Left kidney (tissue), 8 donors: ENCODE results near the gene KANK4. TPM values are rescaled to one million over a fixed set of nuclear protein-coding genes. Genes with fewer than 3 reads are reported as not detected.

Experiments
- DNase-seq: peaks from one replicate; pipeline ENCODE4 v3.0.0-alpha.2; 2013
- long read RNA-seq, 8 donors: transcript quantifications; one replicate each; lab custom pipeline, GENCODE V29; 2026
- polyA plus RNA-seq: library from polyadenylated mRNA; unstranded; fragments of 120-200 nt; gene quantifications from one replicate; pipeline ENCODE4 v1.2.1, GENCODE V29; 2013; ENCODE audit not compliant: insufficient read length

Gene KANK4
- 23.4 TPM for polyA plus RNA-seq
- long read RNA-seq, donor 1, full-length matches to known transcripts: 5 of 10 reads
- long read RNA-seq, donor 1, partial matches to known transcripts: 5 of 10 reads
- long read RNA-seq, donor 1, other reads (novel, unspliced or antisense): 0 of 10 reads
- long read RNA-seq, donor 2, full-length matches to known transcripts: 3 of 3 reads
- long read RNA-seq, donor 2, partial matches to known transcripts: 0 of 3 reads
- long read RNA-seq, donor 2, other reads (novel, unspliced or antisense): 0 of 3 reads
- long read RNA-seq, donor 3, full-length matches to known transcripts: 1 of 1 reads
- long read RNA-seq, donor 3, partial matches to known transcripts: 0 of 1 reads
- long read RNA-seq, donor 3, other reads (novel, unspliced or antisense): 0 of 1 reads
- long read RNA-seq, donor 4: 0 reads
- long read RNA-seq, donor 5, full-length matches to known transcripts: 5 of 5 reads
- long read RNA-seq, donor 5, partial matches to known transcripts: 0 of 5 reads
- long read RNA-seq, donor 5, other reads (novel, unspliced or antisense): 0 of 5 reads
- long read RNA-seq, donor 6, full-length matches to known transcripts: 1 of 1 reads
- long read RNA-seq, donor 6, partial matches to known transcripts: 0 of 1 reads
- long read RNA-seq, donor 6, other reads (novel, unspliced or antisense): 0 of 1 reads
- long read RNA-seq, donor 7, full-length matches to known transcripts: 1 of 23 reads
- long read RNA-seq, donor 7, partial matches to known transcripts: 22 of 23 reads
- long read RNA-seq, donor 7, other reads (novel, unspliced or antisense): 0 of 23 reads
- long read RNA-seq, donor 8, full-length matches to known transcripts: 4 of 4 reads
- long read RNA-seq, donor 8, partial matches to known transcripts: 0 of 4 reads
- long read RNA-seq, donor 8, other reads (novel, unspliced or antisense): 0 of 4 reads

DNA sequence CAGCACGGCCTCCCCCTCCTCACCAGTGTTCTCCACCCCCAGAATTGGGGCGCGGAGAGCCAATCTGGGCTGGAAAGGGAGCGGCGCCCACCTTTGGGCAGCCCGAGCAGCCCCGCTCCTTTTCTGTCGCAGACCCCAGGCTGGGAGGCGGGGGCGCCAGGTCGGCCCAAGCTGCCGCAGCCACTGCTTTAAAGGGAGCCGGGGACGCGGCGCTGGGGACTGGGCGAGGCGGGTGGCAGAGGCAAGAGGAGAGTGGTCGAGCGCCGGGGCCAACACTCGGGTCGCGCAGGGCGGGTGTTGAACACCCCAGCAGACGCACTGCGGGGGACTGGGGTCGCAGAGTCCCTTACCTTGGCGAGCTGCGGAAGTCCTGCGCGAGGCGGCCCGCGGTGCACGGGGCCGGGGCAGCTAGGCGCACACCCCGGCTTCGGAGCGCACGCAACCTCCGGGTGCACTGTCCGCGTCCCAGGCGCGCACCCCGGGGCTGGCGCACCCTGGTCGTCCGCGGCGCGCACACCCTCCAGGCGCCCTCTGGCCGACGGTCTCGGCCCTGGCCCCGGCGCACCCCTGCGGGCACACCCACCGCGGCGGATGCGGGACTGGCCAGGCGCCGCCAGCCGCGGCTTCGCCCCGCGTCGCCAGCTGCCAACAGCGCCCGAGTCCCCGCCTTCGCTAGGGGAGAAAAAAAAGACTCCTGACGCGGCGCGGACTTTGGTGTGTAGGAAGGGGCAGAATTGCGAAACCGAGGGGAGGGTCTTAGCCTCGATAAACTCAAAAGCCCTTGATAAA lies at the start of gene KANK4:
Gene KANK4 (minus strand): TSS at position 679 of the 789 bp plus-strand sequence. CDS start 37,870 bp downstream, outside the sequence.
- no peak for DNase-seq

DNA sequence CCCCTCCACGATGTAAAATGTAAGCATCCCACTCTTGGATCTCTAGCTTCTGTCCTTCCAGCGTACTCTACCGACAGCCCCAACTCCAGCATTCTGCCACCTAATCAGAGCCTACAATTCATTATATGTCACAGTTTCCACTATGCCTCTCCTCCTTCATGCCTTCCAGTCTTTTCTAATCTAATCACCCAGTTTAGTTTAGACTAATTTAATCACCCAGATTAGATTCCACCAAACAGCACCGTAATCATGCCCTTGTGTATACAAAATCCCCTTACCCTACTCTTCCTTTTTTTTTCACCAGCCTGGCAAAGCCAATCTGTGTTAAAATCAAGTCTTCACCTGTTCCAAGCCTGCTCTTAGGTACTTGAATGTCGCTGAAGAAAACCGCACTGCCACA lies 49.8 kb upstream of the KANK4 start:
- no peak for DNase-seq

DNA sequence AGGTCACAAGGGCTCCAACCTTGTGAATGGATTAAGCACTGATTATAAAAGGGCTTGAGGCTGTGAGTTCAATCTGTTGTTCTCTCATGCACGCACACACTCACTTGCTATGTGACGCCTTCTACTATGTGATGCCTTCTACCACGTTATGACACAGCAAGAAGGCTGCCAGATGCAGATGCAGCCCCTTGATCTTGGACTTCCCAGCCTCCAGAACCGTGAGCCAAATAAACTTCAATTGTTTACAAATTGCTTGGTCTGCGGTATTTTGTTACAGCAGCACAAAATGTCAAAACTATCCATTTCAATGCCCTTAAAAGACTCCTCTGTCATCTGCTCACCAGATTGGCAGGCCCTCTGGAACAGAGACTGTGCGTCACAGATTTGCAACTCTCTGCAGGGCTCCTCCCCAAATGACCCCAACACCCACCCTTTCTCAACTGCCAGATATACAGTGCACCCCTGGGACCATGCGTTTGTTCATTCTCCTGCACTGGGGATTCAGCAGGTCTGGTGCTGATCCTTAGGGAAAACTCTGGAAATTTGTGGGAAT lies 47.8 kb upstream of the KANK4 start:
- no peak for DNase-seq

DNA sequence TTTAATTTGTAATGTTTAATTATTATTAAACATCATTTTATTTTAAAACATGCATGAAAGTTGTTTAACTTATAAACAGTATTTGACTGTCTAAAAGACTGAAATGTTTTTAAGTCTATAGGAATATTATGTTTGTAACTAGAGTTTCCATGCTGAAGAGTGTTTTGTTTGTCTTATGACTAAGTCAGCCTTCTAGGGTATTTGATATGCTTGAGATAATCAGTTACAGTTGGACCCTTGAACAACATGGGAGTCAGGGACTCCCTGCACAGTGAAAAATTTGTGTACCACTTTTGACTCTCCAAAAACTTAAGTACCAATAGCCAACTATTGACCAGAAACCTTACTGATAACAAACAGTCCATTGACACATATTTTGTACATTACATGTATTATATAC lies 45.5 kb upstream of the KANK4 start:
- DNase-seq: no peak

DNA sequence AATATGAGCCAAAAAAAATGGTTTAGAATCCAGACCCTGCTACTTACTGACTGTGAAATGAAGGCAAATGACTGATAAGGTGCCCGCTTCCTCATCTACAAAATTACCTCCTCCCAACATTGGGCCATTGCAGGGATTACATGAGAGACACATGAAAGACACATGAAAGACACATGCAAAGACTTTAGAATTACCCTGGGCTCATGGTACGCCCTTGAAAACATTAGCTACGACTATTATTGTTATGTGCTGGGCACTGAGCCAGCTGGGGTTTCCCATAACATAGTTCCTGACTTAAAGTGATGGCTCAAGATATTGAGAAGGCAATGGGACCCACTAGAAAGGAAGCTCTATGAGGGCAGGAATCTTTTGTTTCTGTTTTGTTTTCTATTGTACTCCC lies 43.7 kb upstream of the KANK4 start:
- DNase-seq: no peak

DNA sequence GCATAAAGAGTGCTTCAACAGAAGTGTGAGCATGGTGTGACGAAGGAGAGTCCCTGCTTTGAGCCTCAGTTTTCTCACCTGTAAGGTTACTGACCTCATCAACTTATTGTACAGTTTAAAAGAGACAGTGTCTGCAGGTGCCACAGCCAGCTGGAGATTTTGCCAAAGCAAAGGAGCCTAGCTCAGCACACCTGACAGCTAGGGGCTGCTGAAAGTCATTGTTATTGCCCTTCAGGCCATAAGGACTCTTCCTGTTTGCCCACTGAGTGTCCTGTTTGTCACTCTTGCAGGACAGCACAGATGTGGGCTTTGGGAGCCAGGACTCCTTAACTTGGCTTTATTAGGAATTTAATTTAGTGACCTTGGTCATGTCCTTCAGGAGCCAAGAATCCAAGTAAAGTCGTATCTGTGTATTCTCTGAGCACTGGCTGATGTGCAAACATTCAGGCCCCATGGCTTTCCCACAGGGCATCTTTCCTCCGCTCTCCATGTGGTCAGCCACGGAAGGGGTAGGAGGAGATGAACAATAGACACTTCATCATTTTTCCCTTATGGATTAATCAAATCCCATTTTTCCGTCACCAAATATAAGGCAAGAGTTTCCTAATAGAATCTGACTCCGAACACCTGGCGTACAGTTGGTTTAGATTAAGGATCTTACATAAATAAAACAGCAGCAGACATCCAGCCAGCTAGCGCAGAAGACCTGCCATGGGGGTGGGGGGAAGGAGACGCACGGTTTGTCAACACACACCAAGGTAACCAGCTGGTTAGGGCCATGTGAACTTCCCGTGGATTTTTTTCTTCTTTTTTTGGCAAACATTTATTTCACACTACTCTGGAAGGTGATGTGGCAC lies 43.1 kb upstream of the KANK4 start:
- DNase-seq: no peak

DNA sequence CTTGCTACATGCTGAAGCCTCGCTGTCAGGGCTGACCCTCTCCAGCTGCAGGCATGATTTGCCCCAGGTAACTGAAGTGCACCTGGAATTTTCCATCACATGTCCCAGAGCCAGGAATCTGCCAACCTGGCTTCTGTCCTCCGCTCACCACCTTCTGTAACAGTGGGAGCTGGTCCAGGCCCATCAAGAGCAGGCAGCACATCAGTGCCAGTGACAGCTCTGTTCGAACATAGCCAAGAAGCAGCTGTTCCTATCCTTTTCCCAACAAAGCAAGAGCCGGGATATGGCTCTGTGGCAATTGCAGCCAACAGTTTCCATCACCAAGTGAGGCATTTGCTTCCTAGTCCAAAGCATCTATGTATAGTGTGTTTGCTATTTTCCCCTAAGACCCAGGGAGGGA lies 42.2 kb upstream of the KANK4 start:
- no peak for DNase-seq

DNA sequence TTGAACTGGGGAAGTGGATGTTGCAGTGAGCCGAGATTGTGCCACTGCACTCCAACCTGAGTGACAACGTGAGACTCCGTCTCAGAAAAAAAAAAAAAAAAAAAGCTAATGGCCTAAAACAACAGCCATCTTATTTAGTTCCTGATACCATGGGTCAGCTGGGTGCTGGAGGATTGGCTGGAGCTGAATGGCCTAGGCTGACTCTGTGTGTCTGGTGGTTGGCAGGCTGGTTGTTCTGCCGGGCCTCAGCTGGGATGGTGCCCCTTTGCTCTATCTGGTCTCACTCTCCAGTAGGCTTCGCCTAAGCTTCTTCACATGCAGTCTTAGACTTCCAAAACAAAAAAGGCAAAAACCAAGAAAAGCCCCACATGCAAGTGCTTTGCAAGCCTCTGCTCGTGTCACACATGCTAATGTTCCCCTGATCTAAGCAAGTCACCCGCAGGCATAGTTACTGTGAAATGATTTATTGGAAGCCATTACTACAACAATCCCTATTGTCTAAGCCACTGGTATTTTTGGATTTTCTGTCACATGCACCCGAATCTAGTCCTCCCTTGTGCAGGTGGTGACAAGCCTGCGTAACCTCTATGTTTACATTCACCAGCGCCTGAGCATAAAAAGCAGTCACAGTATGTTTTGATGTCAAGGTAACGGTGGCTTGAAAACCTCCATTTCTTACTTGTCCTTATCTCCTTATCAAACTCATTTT lies 39.6 kb upstream of the KANK4 start:
- DNase-seq: peak; percentile 26

DNA sequence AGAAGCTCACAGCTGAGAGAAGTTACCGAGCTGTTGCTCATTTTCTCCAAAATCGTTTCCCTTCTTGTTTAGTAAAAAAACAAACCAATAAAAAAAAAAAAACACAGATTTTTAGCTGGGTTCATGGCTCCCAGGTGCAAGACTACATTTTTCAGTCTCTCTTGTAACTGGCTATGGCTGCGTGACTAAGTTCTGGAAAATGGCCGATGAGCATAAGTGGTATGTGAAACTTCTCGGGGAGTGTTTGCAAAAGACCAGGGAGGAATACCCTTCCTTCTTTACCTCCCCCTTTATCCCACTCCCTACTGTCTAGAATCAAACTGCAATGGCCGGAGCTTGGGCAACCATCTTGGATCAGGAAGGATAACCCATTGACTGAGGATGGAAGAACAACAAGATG lies 38.7 kb upstream of the KANK4 start:
- DNase-seq: no peak

DNA sequence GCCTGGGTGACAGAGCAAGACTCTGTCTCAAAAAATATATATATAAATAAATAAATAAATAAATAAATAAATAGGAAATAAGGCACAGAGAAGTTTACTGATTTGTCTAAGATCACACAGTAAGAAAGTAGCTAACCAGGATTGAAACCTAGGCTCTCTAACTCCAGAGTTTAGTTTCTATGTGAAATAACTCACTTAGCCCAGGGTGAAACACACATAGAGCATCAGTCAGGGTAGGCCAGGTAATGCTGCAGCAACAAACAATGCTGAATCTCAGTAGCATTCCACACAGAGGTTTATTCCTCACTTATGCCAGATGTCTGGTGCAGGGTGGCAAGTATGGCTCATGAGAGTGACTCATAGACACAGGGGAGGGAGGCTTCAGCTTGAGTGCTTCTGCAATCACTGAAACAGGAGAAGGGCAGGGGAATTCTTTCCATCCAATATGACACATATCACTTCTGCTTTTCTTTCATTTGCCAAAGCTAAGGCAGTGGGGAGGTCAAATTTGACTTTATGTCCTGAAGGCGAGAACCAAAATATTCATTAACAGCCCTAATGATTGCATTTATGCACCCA lies 37.1 kb upstream of the KANK4 start:
- DNase-seq: no peak

DNA sequence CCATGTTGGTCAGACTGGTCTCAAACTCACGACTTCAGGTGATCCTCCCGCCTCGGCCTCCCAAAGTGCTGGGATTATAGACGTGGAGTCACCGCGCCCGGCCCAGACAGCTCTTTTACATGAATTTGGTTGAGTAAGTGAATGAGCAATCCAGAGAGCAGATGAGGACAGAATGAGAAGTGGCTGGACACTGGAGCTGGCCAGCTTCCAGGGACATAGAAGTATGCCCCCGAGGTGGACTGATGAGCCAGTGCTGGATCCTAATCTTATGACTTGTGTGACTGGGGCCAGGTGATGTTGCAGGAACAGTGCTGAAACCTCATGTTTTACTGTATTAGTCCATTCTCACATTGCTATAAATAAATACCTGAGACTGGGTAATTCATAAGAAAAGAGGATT lies 35.9 kb upstream of the KANK4 start:
- no peak for DNase-seq

DNA sequence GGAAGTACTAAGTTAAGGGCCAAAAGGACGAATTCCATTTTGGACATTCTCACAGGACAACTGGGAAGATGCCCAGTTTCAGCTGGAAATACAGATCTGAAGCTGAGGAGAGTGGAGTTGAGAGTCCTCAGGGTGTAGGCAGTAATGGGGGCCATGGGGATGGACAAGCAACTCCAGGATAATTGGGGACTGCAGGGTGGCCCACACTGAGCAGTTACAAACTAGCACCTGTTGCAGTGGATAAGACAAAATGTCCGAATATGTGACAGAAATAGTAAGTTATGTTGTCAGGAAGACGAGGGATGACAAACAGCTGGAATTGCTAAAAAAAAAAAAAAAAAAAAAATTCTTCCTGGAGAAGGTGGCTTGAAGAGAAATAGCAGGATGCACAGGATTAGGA lies 34.6 kb upstream of the KANK4 start:
- no peak for DNase-seq

DNA sequence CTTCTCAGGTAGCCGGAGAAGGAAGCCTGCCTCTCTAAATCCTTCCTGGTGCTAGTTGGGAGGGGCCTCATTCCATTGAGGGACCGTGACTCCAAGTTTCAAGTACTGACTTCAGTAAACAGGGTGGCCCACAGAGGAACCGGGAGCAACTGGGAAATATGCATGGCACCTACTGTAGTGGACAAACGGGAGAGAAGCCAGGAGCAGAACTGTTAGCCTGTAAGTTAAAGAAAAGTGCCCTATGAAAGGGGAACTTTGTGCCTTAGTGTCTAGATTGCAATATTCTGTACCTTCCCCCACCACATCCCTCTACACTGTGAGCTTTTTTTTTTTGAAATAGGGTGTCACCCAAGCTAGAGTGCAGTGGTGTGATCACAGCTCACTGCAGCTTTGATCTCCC lies 33.2 kb upstream of the KANK4 start:
- no peak for DNase-seq

DNA sequence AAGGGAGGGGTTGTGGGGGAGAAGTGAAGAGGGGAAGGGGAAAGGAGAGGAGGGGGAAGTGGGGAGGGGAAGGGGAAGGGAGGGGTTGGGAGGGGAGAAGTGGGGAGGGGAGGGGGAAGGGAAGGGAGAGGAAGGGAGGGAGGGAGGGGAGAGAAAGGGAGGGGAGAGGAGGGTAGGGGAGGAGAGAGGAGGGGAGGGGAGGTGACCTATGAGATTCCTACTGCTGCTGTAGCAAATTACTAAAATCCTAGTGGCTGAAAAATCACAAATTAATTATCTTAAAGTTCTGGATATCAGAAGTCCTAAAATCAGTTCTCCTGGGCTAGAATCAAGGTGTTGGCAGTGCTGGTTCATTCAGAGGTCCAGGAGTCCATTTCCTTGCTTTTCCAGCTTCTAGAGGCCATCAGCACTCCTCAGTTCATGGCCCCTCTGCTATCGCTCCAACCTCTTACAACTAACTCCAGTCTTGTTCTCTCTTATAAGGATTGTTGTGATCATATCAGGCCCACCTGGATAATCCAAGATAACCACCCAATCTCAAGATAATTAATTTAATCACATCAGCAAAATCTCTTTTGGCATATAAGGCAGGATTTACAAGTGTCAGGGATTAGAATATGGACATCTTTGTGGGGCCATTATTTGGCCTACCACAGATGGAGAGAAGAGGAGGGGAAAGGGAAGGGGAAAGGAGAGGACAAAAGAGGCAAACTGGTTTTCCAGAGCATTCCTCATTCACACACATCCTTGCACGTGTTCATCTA lies 30.4 kb upstream of the KANK4 start:
- DNase-seq: no peak

DNA sequence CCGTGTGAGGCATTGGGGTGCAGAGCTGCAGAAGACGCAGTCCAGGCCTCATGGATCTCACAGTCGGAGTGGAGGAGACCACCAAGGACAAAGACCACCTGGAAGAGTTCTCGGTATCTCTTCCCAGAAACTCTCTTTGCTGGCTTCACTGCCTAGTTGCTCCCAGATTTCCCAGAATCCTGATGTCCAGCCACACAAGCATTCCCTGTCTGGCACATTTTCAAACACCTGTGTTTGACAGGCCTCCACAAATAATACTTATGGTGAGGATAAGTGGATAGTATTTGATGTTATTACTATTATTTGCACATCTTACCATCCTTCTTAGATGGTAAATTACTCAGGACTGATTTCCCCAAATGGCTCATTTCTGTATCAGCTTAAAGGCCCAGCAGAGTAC lies 27.7 kb upstream of the KANK4 start:
- no peak for DNase-seq

DNA sequence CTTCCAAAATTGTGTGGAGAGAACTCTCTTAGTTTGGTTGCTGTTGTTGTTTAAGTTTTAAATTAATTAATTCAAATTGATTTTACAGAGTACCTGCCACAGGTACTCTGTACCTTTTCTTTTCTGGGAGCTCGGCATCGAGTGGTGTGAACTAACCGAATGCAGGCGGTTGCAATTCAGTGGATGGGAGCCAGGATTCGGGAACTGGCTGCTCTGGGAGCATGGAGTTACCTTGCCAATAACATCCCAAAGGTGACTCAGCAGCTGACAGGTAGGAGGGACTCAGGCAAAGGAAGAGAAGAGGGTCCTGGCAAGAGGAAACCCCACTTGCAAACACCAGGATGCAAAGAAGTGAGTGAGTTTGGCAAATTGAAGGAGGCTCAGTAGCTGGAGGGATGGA lies 24.7 kb upstream of the KANK4 start:
- no peak for DNase-seq

DNA sequence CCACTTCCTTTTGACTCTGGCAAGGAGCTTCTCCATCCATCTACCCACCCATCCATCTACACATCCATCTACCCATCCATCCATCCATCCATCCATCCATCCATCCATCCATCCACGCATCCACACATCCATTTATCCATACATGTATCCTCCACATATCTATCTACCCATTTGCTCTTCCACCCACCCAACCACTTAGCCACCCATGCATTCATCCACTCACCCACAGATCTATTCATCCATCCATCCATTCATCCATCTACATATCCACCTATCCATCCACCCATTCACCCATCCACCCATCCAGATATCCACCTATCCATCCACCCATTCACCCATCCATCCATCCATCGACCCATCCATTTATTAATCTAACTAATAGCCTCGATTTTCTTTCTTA lies 23.0 kb upstream of the KANK4 start:
- no peak for DNase-seq

DNA sequence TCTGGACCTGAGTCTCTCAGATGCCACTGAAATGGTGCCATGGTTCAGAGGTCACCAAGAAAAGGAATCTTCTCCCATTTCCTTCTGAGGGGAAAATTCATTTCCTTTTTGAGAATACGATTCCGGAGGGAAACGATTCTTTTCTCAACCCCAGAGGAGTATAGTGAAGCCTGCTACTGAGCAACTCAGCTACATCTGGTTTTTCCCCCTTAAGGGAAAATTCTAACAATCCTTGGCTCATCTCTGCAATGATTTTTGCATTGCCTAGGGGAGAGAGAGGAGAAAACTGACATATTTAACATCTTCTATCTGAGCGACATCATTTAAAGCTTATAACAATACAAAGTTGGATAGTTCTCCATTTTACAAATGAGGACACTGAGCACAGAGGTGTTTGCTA lies 22.4 kb upstream of the KANK4 start:
- no peak for DNase-seq

DNA sequence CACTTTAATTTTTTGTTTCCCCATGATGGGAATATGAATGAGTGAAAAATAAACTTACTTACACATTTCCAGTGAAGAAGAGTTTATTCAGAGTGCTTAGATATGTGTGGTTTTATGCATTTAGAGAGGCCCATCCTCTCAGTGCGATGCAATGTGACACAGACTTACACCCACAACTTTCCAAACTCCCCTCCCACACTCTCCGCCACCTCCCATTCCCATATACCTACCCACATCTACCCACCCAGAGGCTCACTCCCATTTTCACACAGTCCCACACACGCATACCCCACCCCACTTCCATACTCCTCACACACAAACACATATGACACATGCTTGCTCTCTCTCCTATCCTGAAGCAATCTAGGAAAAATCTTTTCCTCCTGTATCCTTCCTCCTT lies 21.9 kb upstream of the KANK4 start:
- DNase-seq: no peak
